GM04503 (cell line): ENCODE measurements around the gene CD320.
"Not testable (repeated sequence)": the region's sequence is repeated elsewhere in the genome, so short reads cannot be mapped to it uniquely, and the experiment has no call there.

Source experiments
- DNase-seq: peaks from one replicate; pipeline ENCODE4 v3.0.0-alpha.2; 2012; ENCODE audit warnings: low read depth

Gene CD320

DNA sequence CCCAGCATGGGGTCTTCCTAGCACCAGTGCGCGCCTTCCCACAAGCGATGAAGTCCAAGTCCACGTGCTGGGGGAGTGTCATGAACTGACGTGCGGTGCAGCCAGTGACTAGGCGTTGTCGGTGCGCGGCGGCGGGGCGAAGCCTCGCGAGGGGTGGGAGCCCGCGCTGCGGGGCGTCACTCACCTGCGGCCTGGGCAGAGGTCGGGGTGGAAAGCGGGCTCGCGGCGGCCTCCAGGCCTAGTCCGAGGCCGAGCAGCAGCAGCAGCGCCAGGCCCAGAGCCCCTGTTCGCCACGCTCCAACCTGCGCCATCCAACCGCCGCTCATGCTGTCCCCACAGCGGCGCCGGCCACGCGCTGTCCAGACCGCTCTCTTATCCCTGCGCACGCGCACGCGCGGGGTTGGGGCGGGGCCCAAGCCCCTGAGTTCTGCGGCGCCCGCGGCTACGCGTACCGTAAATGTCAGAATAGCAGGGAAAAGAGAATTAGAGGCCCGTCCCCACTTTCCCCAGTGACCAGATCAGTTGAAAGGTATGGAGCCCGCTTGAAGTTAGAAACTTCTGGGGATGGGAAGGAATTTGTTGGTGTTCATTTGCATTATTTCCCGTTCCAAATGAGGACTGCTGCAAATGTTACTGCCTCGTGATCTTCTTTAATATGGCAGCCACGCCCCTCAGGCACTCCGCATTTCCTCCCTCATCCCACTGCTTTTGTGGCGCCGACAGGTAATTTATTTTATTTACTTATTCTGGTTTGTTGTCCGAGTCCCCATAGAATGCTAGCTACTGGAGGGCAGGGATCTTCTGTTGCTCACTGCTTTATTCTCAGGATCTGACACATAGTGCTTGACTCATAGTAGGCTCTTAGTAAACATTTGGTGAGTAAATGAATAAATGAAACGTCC is at the start of gene CD320:
Gene CD320, minus strand, starts transcription at position 394 of the 902 bp plus-strand sequence. Its CDS starts 68 bp downstream, at position 326.
- DNase-seq: peak; percentile 42

- no peak for DNase-seq
Measured at GRCh38 chr19:8357007-8357521, 48.9 kb upstream of the CD320 start.

GRCh38 chr19:8355631-8356402 is 47.7 kb upstream of the CD320 start:
- DNase-seq: peak; percentile 99

- DNase-seq: not testable (repeated sequence)
Measured at GRCh38 chr19:8352845-8353244, 44.7 kb upstream of the CD320 start.

DNA sequence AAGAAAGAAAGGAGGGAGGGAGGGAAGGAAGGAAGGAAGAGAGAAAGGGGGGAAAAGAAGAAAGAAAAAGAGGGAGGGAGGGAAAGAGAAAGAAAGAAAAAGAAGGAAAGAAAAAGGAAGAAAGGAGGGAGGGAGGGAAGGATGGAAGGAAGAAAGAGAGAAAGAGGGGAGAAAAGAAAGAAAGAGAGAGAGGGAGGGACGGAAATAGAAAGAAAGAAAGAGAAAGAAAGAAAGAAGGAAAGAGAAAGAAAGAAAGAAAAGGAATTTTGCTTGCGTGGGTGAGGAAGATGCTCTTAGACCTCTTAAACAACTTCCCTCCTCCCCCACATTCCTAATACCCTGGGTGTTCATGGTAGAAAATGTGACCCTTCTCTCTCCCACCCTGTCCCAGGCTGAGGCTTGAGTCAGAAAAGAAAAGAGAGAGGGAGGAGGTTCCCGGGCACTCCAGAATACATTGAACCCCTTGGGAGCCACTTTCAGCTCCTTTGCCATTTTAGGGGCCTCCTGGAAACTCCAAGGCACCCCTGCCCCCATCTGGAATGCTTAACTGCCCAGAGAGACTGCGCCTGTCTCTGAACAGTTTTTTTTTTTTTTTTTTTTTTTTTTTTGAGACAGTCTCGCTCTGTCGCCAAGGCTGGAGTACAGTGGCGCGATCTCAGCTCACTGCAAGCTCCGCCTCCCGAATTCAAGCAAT is 44.1 kb upstream of the CD320 start:
- no peak for DNase-seq

- not testable (repeated sequence) for DNase-seq
Measured at GRCh38 chr19:8349629-8350372, 41.6 kb upstream of the CD320 start.

DNA sequence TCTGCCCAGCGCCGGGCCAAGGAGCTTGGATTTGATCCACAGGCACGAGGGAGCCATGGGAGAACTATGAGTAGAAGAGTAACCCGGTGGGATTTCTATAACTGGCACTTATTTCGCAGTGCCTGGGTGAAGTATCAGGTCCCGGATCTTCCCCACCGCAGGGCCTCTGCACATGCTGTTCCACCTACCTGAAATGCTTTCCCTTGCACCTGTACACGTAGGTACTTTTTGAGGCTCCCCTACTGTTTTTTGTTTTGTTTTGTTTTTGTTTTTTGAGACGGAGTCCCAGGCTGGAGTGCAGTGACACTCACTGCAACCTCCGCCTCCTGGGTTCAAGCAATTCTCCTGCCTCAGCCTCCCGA is 35.3 kb upstream of the CD320 start:
- no peak for DNase-seq

GRCh38 chr19:8342684-8343482 is 34.7 kb upstream of the CD320 start, which contains the start of gene KANK3:
Gene KANK3 (minus strand): TSS chr19:8343262. CDS start chr19:8337828, 5,434 bp downstream.
- DNase-seq: peak; percentile 45

GRCh38 chr19:8342316-8342683 is 34.1 kb upstream of the CD320 start:
- no peak for DNase-seq

DNA sequence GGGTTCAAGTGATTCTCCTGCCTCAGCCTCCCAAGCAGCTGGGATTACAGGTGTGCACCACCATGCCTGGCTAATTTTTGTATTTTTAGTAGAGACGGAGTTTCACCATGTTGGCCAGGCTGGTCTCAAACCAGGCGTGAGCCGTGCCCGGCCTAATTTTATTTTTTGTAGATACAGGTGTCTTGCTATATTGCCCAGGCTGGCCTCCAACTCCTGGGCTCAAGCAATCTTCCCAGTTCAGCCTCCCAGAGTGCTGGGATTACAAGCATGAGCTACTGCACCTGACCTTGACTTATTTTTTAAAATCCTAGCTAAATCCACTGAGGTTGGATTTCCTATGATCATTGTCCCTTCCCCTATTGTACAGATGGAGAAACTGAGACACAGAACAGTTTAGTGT is 33.3 kb upstream of the CD320 start:
- DNase-seq: not testable (repeated sequence)

GRCh38 chr19:8340341-8341096 is 32.4 kb upstream of the CD320 start:
- DNase-seq: no peak

GRCh38 chr19:8338835-8339234 is 30.7 kb upstream of the CD320 start:
- DNase-seq: no peak

DNA sequence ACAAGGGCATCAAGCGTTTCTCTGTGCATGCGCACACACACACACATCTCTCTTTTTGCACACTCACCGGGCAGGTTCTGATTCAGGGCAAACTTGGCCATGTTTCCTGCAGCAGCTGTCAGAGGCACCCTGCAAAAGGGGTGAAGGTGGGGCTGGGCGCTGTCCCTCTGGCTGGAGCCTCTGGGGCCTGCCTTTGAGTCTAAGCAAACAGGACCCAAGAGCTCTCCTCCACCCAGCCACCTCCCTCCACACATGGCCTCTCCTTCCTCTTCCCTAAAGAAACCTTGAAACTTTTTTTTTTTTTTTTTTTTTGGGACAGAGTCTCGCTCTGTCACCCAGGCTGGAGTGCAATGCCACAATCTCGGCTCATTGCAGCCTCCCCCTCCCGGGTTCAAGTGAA is 29.6 kb upstream of the CD320 start:
- no peak for DNase-seq

- no peak for DNase-seq
Measured at GRCh38 chr19:8336660-8337059, 28.5 kb upstream of the CD320 start.

- no peak for DNase-seq
Measured at GRCh38 chr19:8336072-8336569, 28.0 kb upstream of the CD320 start.

GRCh38 chr19:8335343-8336071 is 27.3 kb upstream of the CD320 start:
- no peak for DNase-seq

GRCh38 chr19:8334458-8335342 is 26.5 kb upstream of the CD320 start:
- no peak for DNase-seq
